GM21619 (cell line): Measurements from ENCODE around the gene PIEZO2.

Experiments
- ATAC-seq: cut with Tn5 transposase; IDR thresholded peaks from one replicate; pipeline ENCODE4 v1.9.1; 2021; ENCODE audit not compliant: unreplicated experiment

PIEZO2 gene

DNA sequence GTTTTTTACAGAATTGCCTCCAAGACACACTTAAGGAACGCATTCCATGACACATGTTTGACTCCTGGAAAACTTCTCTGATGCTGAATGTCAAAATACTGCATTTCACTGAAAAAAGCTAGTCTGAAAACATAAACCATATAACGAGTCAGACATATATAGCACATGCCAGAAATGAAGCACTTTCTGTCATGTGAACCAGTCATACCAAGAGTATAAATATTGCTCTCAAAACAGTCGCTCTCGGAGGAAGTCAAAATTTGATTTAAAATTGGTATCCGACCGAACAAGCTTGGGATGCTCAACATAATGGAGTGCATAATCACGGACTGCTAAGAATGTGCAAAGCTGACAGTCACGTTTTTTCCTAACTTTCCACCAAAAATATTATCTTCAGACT, 115.9 kb downstream of the PIEZO2 start:
- no peak for ATAC-seq

DNA sequence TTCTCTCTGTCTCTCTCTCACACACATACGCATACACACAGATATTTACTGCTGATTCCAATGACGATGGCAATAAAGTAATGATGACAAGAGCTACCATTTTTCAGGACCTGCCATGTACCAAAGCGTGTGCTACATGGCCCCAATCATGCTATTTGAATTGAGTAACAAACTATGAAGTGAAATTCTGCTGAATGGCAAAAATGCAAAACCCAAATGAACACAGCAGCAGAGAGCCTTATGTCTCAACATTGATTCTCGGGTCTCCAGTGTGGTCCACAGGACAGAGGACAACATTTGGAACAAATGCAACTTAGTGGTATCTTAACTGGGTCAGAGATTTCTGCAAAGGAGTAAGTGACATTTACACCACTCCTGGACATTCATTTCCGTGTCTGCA, 117.4 kb downstream of the PIEZO2 start:
- no peak for ATAC-seq

DNA sequence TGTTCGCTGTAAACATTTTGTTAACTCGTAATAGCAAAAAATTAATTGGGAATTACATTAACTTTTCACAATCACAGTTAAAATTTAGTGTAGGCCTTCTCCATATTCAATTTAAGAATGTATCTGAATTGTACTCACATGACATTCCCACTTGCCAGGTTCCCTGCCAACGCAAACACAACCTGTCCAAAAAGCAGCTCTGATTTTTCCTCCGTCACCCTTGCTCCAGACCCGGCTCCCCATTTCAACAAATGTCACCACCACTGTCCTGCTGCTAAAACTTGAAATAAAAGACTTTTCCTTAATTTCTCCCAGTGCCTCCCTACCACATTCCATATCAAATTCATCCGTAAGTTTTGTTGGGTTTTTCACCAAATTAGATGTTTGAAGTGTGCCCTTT, 120.3 kb downstream of the PIEZO2 start:
- no peak for ATAC-seq

DNA sequence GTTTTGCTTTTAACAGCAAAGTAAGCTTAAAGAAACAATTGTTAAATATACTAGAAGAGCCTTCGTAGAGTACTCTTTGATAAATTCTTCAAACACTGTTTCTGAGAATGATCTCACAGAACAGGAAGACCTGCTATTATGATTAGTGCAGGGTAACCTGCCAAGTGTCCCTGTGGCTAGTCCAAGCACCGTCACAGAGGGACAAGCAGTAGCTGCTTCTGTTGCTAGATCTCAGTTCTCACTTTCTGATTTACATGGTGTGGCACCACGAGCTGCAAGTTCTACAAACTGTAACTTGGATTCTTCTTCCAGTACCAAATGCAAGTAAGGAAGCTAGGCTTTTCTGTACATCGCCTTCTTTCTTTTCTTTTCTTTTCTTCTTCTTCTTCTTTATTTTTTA, 121.5 kb downstream of the PIEZO2 start:
- ATAC-seq = no peak

GRCh38 chr18:11025671-11026070, 123.7 kb downstream of the PIEZO2 start:
- no peak for ATAC-seq

DNA sequence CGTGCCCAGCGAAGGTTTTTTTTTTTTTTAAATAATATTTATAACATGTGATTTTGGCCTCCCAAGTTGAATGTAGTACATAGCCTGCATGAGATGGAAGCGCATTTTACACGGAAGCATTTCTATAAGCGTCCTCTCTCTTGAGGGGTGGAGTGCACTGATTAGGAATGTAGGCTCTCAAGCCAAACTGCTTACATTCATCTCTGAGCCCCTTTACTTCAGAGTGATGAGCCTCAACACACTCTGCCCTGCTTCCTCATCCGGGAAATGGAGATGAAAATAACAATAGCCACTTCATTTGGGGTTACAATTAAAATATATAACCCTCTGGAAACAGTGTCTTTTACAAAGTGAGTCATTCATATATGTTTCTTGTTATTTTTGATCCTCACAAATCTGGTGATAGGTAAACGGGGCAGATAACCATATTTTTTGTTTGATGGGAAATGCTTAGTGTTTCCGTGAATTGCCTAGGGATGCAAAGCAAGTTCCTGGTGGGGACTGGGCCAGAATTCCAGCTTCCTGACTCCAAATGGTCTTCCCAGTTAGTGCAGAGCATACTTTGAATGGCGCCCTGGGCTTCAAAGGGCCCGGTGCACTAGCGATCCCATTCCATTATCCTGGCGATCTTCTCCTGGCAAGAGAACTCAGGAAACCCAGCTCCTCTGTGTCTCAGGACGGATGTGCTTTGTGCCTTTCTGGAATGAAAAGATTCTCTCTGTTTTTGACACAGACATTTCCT, 124.3 kb downstream of the PIEZO2 start:
- ATAC-seq = no peak

DNA sequence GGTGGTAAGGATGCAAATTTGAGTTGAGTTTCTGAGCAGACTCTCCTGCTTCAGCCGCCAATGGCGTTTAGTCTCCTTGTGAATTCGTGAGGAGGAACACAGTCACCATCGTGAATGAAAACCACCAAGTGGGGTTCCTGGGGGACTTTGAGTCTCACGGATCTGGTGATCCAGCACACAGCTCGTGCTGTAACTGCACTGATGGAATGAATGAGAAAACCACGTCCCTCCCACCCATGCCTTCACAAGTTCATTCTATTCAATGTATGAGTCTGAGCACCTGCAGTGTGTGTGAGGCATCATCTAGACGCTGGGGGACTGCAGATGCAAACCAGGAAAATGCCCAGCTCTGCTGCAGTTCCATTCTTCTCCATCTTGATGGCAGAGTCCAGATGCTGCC, 127.9 kb downstream of the PIEZO2 start:
- no peak for ATAC-seq

GRCh38 chr18:11020877-11021414, 128.4 kb downstream of the PIEZO2 start:
- no peak for ATAC-seq

GRCh38 chr18:11020161-11020853, 129.1 kb downstream of the PIEZO2 start:
- no peak for ATAC-seq

GRCh38 chr18:11019295-11020105, 129.9 kb downstream of the PIEZO2 start:
- no peak for ATAC-seq

- no peak for ATAC-seq
These were observed 139.5 kb downstream of the PIEZO2 start for GRCh38 chr18:11009869-11010268.

GRCh38 chr18:11009147-11009546, 140.2 kb downstream of the PIEZO2 start:
- no peak for ATAC-seq

GRCh38 chr18:11008505-11008904, 140.9 kb downstream of the PIEZO2 start:
- ATAC-seq = no peak

GRCh38 chr18:11005528-11005927, 143.8 kb downstream of the PIEZO2 start:
- no peak for ATAC-seq

DNA sequence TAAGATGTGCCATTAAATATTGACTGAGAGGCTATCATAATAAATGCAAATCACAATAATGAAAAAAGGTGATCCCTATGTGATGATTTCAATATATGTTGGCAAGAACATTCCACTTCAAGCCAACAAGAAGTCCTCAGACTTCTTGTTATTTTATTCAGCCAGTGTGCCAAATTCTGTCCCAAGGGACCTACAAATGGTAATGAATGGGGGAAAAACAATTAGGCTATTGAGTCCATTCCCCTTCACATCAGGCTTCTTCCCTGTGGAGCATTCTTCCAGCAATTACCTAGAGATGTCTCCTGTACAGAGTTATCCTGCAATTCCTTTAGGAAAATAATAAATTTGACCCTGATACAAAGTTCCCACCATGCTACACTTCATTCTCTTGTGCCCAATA, 144.4 kb downstream of the PIEZO2 start:
- ATAC-seq = no peak

GRCh38 chr18:11004294-11004693, 145.1 kb downstream of the PIEZO2 start:
- no peak for ATAC-seq

GRCh38 chr18:11002796-11003195, 146.6 kb downstream of the PIEZO2 start:
- no peak for ATAC-seq

DNA sequence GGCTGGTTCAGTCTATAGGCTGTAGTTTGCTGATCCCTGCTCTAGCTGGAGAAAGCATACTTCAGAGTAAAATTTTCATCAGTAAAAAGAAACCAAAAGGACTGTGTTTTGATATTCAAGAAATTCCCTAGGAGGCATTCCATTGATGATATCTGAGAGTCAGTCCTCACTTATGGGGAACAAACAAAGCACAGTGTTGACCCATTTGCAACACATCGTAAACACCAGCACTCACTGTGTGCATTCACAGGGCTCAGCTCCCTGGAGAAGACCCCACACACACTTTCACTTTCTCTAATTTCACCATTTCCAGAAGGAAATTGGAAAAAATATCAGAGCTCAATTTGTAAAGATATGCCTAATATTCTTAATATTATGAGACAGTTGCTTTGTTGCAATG, 147.1 kb downstream of the PIEZO2 start:
- no peak for ATAC-seq

DNA sequence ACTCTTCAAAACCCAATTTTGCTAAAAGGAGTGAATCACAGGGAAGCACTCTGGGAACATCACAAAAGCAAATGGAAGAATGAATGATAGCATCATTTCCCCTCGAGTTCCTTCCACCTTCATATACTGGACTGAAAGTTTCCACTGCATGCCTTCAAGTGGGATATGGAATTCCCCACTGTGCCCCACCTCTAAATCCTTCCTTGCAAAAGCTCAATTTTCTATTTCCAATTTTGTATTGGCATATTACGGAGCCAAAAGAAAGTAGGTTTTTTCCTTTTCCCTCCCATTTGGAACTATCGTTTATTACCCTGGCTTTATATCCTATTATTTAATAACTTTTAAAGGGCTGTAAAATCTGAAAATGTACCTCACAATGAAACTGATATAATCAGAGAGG, 149.3 kb downstream of the PIEZO2 start:
- no peak for ATAC-seq

DNA sequence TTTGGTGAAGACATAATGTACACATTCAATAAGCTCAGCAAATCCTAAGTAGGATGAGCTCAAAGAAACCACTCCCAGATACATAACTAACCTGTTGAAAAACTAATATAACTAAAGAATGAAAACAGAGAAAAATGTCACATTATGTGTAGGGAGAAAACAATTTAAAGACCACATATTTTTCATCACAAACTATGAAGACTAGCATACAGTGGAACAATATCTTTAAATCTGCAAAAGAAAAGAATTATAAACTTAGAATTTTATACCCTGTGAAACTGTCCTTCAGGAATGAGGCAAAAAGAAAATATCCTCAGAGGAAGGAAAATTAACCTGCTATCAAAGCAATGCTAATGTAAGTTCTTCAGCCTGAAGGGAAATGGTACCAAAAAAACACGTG, 151.5 kb downstream of the PIEZO2 start:
- no peak for ATAC-seq

DNA sequence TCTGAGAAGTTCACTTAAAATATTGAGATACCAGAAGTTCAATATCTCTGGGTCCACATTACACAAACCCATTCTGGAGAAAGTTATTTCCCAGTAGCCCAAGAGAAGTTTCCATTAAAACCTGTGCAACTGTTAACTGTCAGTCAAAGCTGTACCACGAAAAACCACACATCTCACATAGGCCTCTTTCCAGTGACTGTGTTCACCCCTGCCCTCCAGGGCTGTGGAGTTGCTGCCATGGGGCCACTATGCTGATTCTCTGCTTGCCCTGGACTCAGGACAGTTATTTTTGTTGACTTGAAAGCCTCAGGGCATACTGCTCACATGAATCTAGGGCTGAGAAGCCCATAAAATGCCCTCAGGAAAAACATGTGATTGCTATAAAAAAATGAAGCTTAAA, 153.8 kb downstream of the PIEZO2 start:
- ATAC-seq = no peak

DNA sequence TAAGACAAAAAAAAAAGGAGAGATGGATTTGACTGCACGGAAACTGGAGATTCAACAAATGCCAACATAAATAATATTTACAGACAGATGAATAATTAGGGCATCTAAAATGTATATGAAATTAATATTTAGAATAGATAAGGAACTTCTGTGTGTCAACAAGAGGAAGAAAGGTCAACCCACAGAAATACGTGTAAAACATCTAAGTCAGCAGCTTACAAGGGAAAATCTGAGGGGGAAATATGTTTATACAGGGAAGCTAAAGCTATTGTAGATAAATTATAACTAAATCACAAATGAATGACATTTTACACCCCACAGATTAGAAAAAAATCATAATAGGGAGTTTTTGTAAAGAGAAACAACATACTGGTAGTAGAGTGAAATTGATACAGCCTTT, 159.9 kb downstream of the PIEZO2 start:
- ATAC-seq = no peak
